ENCODE data around the gene TBCE. TPM values are rescaled to one million over a fixed set of nuclear protein-coding genes. Genes with fewer than 3 reads are reported as not detected.

Gene TBCE
- polyA plus RNA-seq, 3 donors, result 15.4 to 19.4 (median 17.6) TPM

DNA sequence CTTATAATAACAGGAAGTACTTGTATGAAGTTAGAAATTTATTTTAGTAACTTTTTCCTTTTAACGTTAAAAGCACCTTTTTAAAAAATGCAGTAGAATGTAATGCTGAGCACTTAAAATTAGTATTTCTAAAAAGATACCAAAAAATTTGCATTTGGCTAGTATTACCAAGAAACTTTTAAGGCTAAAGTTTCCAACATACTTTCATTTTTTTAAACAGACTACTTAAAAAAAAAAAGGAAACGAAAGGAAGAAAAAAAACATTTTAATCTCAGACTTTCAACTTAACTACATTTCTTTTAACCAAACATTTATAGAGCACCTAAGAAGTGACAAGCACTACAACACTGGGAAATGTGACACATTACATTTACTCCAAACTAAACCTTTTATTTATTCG lies 42.1 kb upstream of the TBCE start:
- H3K9me3 Mint-ChIP-seq, result no peaks in the 10 kb centered on the region
- peaks cover 21 to 34% of the 10 kb centered on the region in 2 donors for H3K4me1 ChIP-seq (ENCODE audit: control insufficient read depth in 1 of 2, insufficient read depth in 2 of 2, low read length in 2 of 2)

DNA sequence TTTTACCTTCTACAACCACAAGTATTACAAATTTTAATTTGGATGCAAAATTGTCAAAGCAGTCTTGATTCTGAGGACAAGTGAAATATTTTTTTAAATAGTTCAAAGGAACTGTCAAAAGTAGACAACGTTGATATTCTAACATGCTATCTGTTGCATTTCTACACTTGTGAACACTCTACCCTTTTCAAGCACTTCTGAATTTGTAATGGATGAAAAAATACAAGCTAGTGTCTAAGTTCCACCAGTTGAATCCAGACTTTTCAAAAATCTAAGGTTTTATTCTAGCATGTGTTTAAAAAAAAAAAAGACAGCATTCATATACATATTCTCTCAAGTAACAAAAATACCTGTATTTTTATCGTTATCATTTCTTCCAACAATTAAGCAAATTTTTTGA lies 41.4 kb upstream of the TBCE start:
- Mint-ChIP-seq H3K36me3 (peaks cover 17 to 19% of the 10 kb centered on the region in 2 donors), H3K27me3 (ENCODE audit: low read depth in 3 of 3) (peaks cover 0 to 2% (median 0%) of the 10 kb centered on the region in 3 donors), H3K27ac (peak overlapping the region in 3 of 7 donors; percentile 51 to 96 (median 78)), H3K9me3 (no peaks in the 10 kb centered on the region), H3K4me3 (peak overlapping the region; percentile 97 to 99), H3K4me1 (peaks cover 31% of the 10 kb centered on the region)
- DNase-seq, result no peak
- Histone ChIP-seq H3K27ac (ENCODE audit: low read depth in 1 of 2, low read length in 2 of 2) (peak overlapping the region in 1 of 2 donors; percentile 60), H3K27me3 (ENCODE audit: control insufficient read depth in 2 of 2, insufficient read depth in 2 of 2, low read length in 2 of 2) (no peaks in the 10 kb centered on the region), H3K9ac (ENCODE audit: insufficient read depth, low read length, poor library complexity, severe bottlenecking) (no peak overlapping the region), H4K20me1 (ENCODE audit: insufficient read depth, low read length) (peaks cover 77% of the 10 kb centered on the region), H3K4me2 (replicated peaks; ENCODE audit: extremely low read depth, low read length, poor library complexity, severe bottlenecking) (peak overlapping the region; percentile 71), H3K4me3 (replicated peaks in 1 of 3; ENCODE audit: low read depth in 2 of 3, low read length in 3 of 3) (peak overlapping the region; percentile 73 to 99 (median 92)), H3K9me3 (replicated peaks in 1 of 2; ENCODE audit: control insufficient read depth in 1 of 2, insufficient read depth in 1 of 2, low read length in 2 of 2) (no peaks in the 10 kb centered on the region), H3K36me3 (replicated peaks in 1 of 2; ENCODE audit: control insufficient read depth in 1 of 2, insufficient read depth in 2 of 2, low read length in 2 of 2) (peaks cover 5 to 20% of the 10 kb centered on the region in 2 donors), H3K4me1 (ENCODE audit: control insufficient read depth in 1 of 2, insufficient read depth in 2 of 2, low read length in 2 of 2) (peaks cover 27 to 41% of the 10 kb centered on the region in 2 donors), H3K79me2 (ENCODE audit: insufficient read depth, low read length) (peaks cover 90% of the 10 kb centered on the region), H2AFZ (ENCODE audit: insufficient read depth, low read depth, low read length, poor library complexity, severe bottlenecking) (no peak overlapping the region)
- intact Hi-C loops (cut with micrococcal nuclease), result loop anchor here (5.0 to 10.0 kb wide), 5 partner anchors 41 to 201 kb away; partner anchors contain the start of genes B3GALNT2 (in 2 of the 2), RBM34 (in 1 of the 2), TBCE (in 1 of the 2) and TOMM20 (in 1 of the 2)
- no CpG with 5 or more reads among the region's 2 CpGs for WGBS (ENCODE audit: insufficient coverage)
- TF ChIP-seq, protein P1, sequence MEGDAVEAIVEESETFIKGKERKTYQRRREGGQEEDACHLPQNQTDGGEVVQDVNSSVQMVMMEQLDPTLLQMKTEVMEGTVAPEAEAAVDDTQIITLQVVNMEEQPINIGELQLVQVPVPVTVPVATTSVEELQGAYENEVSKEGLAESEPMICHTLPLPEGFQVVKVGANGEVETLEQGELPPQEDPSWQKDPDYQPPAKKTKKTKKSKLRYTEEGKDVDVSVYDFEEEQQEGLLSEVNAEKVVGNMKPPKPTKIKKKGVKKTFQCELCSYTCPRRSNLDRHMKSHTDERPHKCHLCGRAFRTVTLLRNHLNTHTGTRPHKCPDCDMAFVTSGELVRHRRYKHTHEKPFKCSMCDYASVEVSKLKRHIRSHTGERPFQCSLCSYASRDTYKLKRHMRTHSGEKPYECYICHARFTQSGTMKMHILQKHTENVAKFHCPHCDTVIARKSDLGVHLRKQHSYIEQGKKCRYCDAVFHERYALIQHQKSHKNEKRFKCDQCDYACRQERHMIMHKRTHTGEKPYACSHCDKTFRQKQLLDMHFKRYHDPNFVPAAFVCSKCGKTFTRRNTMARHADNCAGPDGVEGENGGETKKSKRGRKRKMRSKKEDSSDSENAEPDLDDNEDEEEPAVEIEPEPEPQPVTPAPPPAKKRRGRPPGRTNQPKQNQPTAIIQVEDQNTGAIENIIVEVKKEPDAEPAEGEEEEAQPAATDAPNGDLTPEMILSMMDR (IDR thresholded peaks at IDR 0.05), result no peak

More for the DNA sequence above, 42.1 kb upstream of the TBCE start:
- H3K79me2 ChIP-seq (ENCODE audit: insufficient read depth, low read length), result peaks cover 90% of the 10 kb centered on the region
- H3K4me3 Mint-ChIP-seq, result peak overlapping the region; percentile 35 to 64
- H3K4me3 ChIP-seq (replicated peaks in 1 of 3; ENCODE audit: low read depth in 2 of 3, low read length in 3 of 3), result peak overlapping the region in 1 of 3 experiments; percentile 92
- no peak for DNase-seq
- no CpG with 5 or more reads among the region's 3 CpGs for WGBS (ENCODE audit: insufficient coverage)
- peaks cover 33% of the 10 kb centered on the region for H3K4me1 Mint-ChIP-seq
- peaks cover 23 to 25% of the 10 kb centered on the region in 2 donors for H3K36me3 Mint-ChIP-seq
- no peaks in the 10 kb centered on the region for H3K27me3 ChIP-seq (ENCODE audit: control insufficient read depth in 2 of 2, insufficient read depth in 2 of 2, low read length in 2 of 2)
- peaks cover 0 to 2% (median 0%) of the 10 kb centered on the region in 3 donors for H3K27me3 Mint-ChIP-seq (ENCODE audit: low read depth in 3 of 3)
- no peak overlapping the region for H2AFZ ChIP-seq (ENCODE audit: insufficient read depth, low read depth, low read length, poor library complexity, severe bottlenecking)
- H4K20me1 ChIP-seq (ENCODE audit: insufficient read depth, low read length), result peaks cover 77% of the 10 kb centered on the region
- TF ChIP-seq, protein P1 (IDR thresholded peaks at IDR 0.05), result no peak
- intact Hi-C loops (cut with micrococcal nuclease), result loop anchor here (5.0 to 10.0 kb wide), 5 partner anchors 42 to 200 kb away; partner anchors contain the start of genes B3GALNT2 (in 2 of the 2), RBM34 (in 1 of the 2), TBCE (in 1 of the 2) and TOMM20 (in 1 of the 2)
- H3K36me3 ChIP-seq (replicated peaks in 1 of 2; ENCODE audit: control insufficient read depth in 1 of 2, insufficient read depth in 2 of 2, low read length in 2 of 2), result peaks cover 8 to 27% of the 10 kb centered on the region in 2 donors
- no peaks in the 10 kb centered on the region for H3K9me3 ChIP-seq (replicated peaks in 1 of 2; ENCODE audit: control insufficient read depth in 1 of 2, insufficient read depth in 1 of 2, low read length in 2 of 2)
- H3K9ac ChIP-seq (ENCODE audit: insufficient read depth, low read length, poor library complexity, severe bottlenecking), result no peak overlapping the region
- peak overlapping the region; percentile 71 for H3K4me2 ChIP-seq (replicated peaks; ENCODE audit: extremely low read depth, low read length, poor library complexity, severe bottlenecking)
- peak overlapping the region in 1 of 2 donors; percentile 60 for H3K27ac ChIP-seq (ENCODE audit: low read depth in 1 of 2, low read length in 2 of 2)
- peak overlapping the region in 3 of 7 donors; percentile 18 to 78 (median 23) for H3K27ac Mint-ChIP-seq

Data from CD14-positive monocyte (primary cell).